ELF-1 (cell line): ENCODE measurements around the gene LRRTM1.

Source experiments
- DNase-seq: peaks from one replicate; pipeline ENCODE4 v3.0.0-alpha.2; 2016; ENCODE audit warnings: low read depth, low spot score

The LRRTM1 gene

GRCh38 chr2:80303909-80304837, at the start of gene LRRTM1:
Gene LRRTM1 (minus strand): TSS chr2:80304752. CDS start chr2:80303819, 933 bp downstream.
- peak; percentile 68 for DNase-seq

GRCh38 chr2:80351231-80351630, 46.7 kb upstream of the LRRTM1 start:
- DNase-seq = no peak

- no peak for DNase-seq
Observed at GRCh38 chr2:80348953-80349352, 44.4 kb upstream of the LRRTM1 start.

GRCh38 chr2:80348078-80348477, 43.5 kb upstream of the LRRTM1 start:
- no peak for DNase-seq

GRCh38 chr2:80340022-80340421, 35.5 kb upstream of the LRRTM1 start:
- DNase-seq = no peak

- no peak for DNase-seq
Observed at GRCh38 chr2:80338794-80339193, 34.2 kb upstream of the LRRTM1 start.

GRCh38 chr2:80335411-80335810, 30.9 kb upstream of the LRRTM1 start:
- no peak for DNase-seq

- DNase-seq = no peak
Observed at GRCh38 chr2:80333886-80334285, 29.3 kb upstream of the LRRTM1 start.

GRCh38 chr2:80330527-80331450, 26.2 kb upstream of the LRRTM1 start:
- DNase-seq = no peak

- DNase-seq = no peak
Observed at GRCh38 chr2:80329491-80329890, 24.9 kb upstream of the LRRTM1 start.

GRCh38 chr2:80328159-80328571, 23.6 kb upstream of the LRRTM1 start:
- no peak for DNase-seq

GRCh38 chr2:80326861-80327260, 22.3 kb upstream of the LRRTM1 start:
- no peak for DNase-seq

GRCh38 chr2:80326214-80326613, 21.7 kb upstream of the LRRTM1 start:
- DNase-seq = no peak

GRCh38 chr2:80324525-80324924, 20.0 kb upstream of the LRRTM1 start:
- no peak for DNase-seq

GRCh38 chr2:80323610-80324009, 19.1 kb upstream of the LRRTM1 start:
- no peak for DNase-seq

GRCh38 chr2:80322958-80323357, 18.4 kb upstream of the LRRTM1 start:
- DNase-seq = no peak

- DNase-seq = peak; percentile 43
Observed at GRCh38 chr2:80322311-80322920, 17.9 kb upstream of the LRRTM1 start.

- no peak for DNase-seq
Observed at GRCh38 chr2:80312282-80312839, 7.8 kb upstream of the LRRTM1 start.

GRCh38 chr2:80311304-80311703, 6.8 kb upstream of the LRRTM1 start:
- DNase-seq = no peak

- DNase-seq = peak; percentile 69
Observed at GRCh38 chr2:80303006-80303908, 1.3 kb downstream of the LRRTM1 start.
